ENCODE results near the gene NME7.
"Not testable (repeated sequence)": the region's sequence is repeated elsewhere in the genome, so short reads cannot be mapped to it uniquely, and the experiment has no call there.

NME7 gene

DNA sequence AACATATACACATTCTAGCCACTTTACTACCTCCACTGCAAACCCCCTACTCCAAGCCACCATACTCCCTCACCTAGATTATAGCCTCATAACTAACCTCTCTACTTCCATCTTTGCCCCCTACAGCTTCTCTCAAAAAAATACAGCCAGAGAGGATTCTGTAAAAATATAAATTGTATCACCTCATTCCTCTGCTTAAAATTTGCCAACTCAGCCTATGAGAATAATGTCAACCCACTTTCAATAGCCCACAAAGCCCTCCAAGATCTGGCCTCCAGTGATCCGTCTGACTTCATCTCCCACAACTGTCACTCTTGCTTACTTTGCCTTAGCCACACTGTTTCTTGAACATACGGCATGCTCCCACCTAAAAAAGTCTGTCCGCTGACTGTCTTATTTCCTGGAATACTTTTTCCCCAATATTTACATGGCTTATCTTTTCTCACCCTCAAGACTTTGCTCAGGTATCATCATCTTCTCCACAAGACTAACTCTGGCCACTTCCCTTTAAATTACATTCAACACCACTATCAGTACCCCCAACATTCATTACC, 21.5 kb downstream of the NME7 start:
- no peaks in the 10 kb centered on the region for H3K27me3 ChIP-seq (ENCODE audit: insufficient read depth, low read length)
- no peak overlapping the region for H3K4me2 ChIP-seq (ENCODE audit: low read length)
- no peak overlapping the region for H3K27ac ChIP-seq (ENCODE audit: low read depth, low read length, poor library complexity, severe bottlenecking)
- no peak overlapping the region for H2AFZ ChIP-seq (ENCODE audit: low read length)
- H3K9ac ChIP-seq (ENCODE audit: low read length): no peak overlapping the region
- H3F3A ChIP-seq (ENCODE audit: insufficient read depth, low read length): no peaks in the 10 kb centered on the region
- no peaks in the 10 kb centered on the region for H3K9me3 ChIP-seq (ENCODE audit: low read length)
- H3K9me2 ChIP-seq (ENCODE audit: low read depth, low read length): no peaks in the 10 kb centered on the region
- H3K79me2 ChIP-seq (ENCODE audit: insufficient read depth, low read length): no peaks in the 10 kb centered on the region
- no peak overlapping the region for H3K4me3 ChIP-seq (ENCODE audit: low read depth, low read length, poor library complexity, severe bottlenecking)
- no peak for TF ChIP-seq EZH2 (IDR thresholded peaks at IDR 0.05; ENCODE audit: borderline replicate concordance, low read length)
- TF ChIP-seq, protein P1, sequence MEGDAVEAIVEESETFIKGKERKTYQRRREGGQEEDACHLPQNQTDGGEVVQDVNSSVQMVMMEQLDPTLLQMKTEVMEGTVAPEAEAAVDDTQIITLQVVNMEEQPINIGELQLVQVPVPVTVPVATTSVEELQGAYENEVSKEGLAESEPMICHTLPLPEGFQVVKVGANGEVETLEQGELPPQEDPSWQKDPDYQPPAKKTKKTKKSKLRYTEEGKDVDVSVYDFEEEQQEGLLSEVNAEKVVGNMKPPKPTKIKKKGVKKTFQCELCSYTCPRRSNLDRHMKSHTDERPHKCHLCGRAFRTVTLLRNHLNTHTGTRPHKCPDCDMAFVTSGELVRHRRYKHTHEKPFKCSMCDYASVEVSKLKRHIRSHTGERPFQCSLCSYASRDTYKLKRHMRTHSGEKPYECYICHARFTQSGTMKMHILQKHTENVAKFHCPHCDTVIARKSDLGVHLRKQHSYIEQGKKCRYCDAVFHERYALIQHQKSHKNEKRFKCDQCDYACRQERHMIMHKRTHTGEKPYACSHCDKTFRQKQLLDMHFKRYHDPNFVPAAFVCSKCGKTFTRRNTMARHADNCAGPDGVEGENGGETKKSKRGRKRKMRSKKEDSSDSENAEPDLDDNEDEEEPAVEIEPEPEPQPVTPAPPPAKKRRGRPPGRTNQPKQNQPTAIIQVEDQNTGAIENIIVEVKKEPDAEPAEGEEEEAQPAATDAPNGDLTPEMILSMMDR (IDR thresholded peaks at IDR 0.05; ENCODE audit: low read length): no peak
- H4K20me1 ChIP-seq (ENCODE audit: insufficient read depth, low read length): no peaks in the 10 kb centered on the region
- no peaks in the 10 kb centered on the region for H3K36me3 ChIP-seq (ENCODE audit: insufficient read depth, low read length)
- H3K4me1 ChIP-seq (ENCODE audit: insufficient read depth, low read length, severe bottlenecking): no peaks in the 10 kb centered on the region

DNA sequence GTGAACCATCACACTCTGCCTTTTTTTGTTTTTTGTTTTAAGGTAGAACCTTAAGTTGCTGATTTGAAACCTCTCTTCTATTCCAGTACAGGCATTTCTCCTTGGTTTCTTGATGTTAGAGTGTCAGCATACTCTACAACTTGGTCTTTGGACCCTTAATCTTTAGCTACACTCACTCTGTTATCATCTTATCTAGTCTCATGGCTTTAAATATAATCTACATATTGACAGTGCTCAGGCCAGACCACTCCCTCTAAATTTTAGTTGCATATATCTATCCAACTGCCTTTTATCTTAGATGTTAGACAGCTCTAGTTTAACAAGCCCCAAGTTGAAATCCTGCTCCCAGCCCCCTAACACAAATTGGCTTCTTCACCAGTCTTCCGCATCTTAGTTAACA, 22.1 kb downstream of the NME7 start:
- no peaks in the 10 kb centered on the region for H3K9me2 ChIP-seq (ENCODE audit: low read depth, low read length)
- no peak overlapping the region for H2AFZ ChIP-seq (ENCODE audit: low read length)
- H3K27me3 ChIP-seq (ENCODE audit: insufficient read depth, low read length): no peaks in the 10 kb centered on the region
- no peak overlapping the region for H3K9ac ChIP-seq (ENCODE audit: low read length)
- no peak overlapping the region for H3K4me2 ChIP-seq (ENCODE audit: low read length)
- H4K20me1 ChIP-seq (ENCODE audit: insufficient read depth, low read length): no peaks in the 10 kb centered on the region
- no peaks in the 10 kb centered on the region for H3K79me2 ChIP-seq (ENCODE audit: insufficient read depth, low read length)
- no peaks in the 10 kb centered on the region for H3F3A ChIP-seq (ENCODE audit: insufficient read depth, low read length)
- no peak overlapping the region for H3K27ac ChIP-seq (ENCODE audit: low read depth, low read length, poor library complexity, severe bottlenecking)
- H3K4me1 ChIP-seq (ENCODE audit: insufficient read depth, low read length, severe bottlenecking): no peaks in the 10 kb centered on the region
- H3K36me3 ChIP-seq (ENCODE audit: insufficient read depth, low read length): no peaks in the 10 kb centered on the region
- TF ChIP-seq, protein P1 (IDR thresholded peaks at IDR 0.05; ENCODE audit: low read length): no peak
- TF ChIP-seq EZH2 (IDR thresholded peaks at IDR 0.05; ENCODE audit: borderline replicate concordance, low read length): no peak
- no peak overlapping the region for H3K4me3 ChIP-seq (ENCODE audit: low read depth, low read length, poor library complexity, severe bottlenecking)
- no peaks in the 10 kb centered on the region for H3K9me3 ChIP-seq (ENCODE audit: low read length)

DNA sequence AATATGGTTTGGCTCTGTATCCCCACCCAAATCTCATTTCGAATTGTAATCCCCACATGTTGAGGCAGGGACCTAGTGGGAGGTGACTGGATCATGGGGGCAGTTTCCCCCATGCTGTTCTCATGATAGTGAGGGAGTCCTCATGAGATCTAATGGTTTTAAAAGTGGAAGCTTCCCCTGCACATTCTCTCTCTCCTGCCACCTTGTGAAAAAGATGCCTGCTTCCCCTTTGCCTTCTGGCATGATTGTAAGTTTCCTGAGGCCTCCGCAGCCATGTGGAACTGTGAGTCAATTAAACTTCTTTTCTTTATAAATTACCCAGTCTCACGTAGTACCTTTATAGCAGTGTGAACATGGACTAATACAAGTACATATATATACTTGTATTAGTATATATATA, 25.5 kb downstream of the NME7 start:
- not testable (repeated sequence) for H3K27ac ChIP-seq (ENCODE audit: low read depth, low read length, poor library complexity, severe bottlenecking); H3K9me3 ChIP-seq (ENCODE audit: low read length); H3K4me2 ChIP-seq (ENCODE audit: low read length); H3K4me1 ChIP-seq (ENCODE audit: insufficient read depth, low read length, severe bottlenecking); H3K9me2 ChIP-seq (ENCODE audit: low read depth, low read length); H3F3A ChIP-seq (ENCODE audit: insufficient read depth, low read length); H3K9ac ChIP-seq (ENCODE audit: low read length); H3K4me3 ChIP-seq (ENCODE audit: low read depth, low read length, poor library complexity, severe bottlenecking); H3K27me3 ChIP-seq (ENCODE audit: insufficient read depth, low read length); H3K36me3 ChIP-seq (ENCODE audit: insufficient read depth, low read length); H3K79me2 ChIP-seq (ENCODE audit: insufficient read depth, low read length); H4K20me1 ChIP-seq (ENCODE audit: insufficient read depth, low read length); H2AFZ ChIP-seq (ENCODE audit: low read length)

DNA sequence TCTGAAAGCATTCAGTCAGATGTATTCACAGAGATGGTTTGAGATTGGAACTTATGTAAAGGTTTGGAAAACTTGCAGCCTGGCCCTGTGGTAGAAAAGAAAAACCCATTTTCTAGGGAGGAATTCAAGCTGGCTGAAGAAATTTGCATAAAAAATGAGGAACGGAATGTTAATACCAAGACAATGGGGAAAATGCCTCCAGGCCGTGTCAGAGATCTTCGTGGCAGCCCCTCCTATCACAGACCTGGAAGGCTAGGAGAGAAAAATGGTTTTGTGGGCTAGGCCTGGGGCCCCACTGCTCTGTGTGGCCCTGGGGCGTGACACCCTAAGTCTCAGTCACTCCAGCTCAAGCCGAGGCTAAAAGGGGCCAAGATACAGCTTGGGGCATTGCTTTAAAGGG, 26.7 kb downstream of the NME7 start:
- Histone ChIP-seq H3K9me3 (ENCODE audit: low read length) (no peaks in the 10 kb centered on the region), H4K20me1 (ENCODE audit: insufficient read depth, low read length) (no peaks in the 10 kb centered on the region), H2AFZ (ENCODE audit: low read length) (no peak overlapping the region), H3K27ac (ENCODE audit: low read depth, low read length, poor library complexity, severe bottlenecking) (no peak overlapping the region), H3K4me2 (ENCODE audit: low read length) (no peak overlapping the region), H3K4me3 (ENCODE audit: low read depth, low read length, poor library complexity, severe bottlenecking) (no peak overlapping the region), H3F3A (ENCODE audit: insufficient read depth, low read length) (no peaks in the 10 kb centered on the region), H3K9ac (ENCODE audit: low read length) (no peak overlapping the region), H3K36me3 (ENCODE audit: insufficient read depth, low read length) (no peaks in the 10 kb centered on the region), H3K79me2 (ENCODE audit: insufficient read depth, low read length) (no peaks in the 10 kb centered on the region), H3K9me2 (ENCODE audit: low read depth, low read length) (no peaks in the 10 kb centered on the region), H3K4me1 (ENCODE audit: insufficient read depth, low read length, severe bottlenecking) (no peaks in the 10 kb centered on the region), H3K27me3 (ENCODE audit: insufficient read depth, low read length) (no peaks in the 10 kb centered on the region)
- TF ChIP-seq EZH2 (IDR thresholded peaks at IDR 0.05; ENCODE audit: borderline replicate concordance, low read length): no peak
- TF ChIP-seq, protein P1 (IDR thresholded peaks at IDR 0.05; ENCODE audit: low read length): no peak

Measured in OCI-LY1 (cell line).